Measurements from ENCODE around the gene CBLB. TPM values are rescaled to one million over a fixed set of nuclear protein-coding genes. Genes with fewer than 3 reads are reported as not detected.

CBLB gene
- total RNA-seq, 4 donors from 2014 or later: 14.8 to 46.4 (median 21.6) TPM

- DNase-seq: no peak
- Histone ChIP-seq H3K36me3 (no peaks in the 10 kb centered on the region), H3K4me1 (peaks cover 34 to 36% of the 10 kb centered on the region in 2 donors), H3K27ac (peak overlapping the region; percentile 93 to 98 (median 96)), H3K9me3 (no peaks in the 10 kb centered on the region), H3K4me3 (peak overlapping the region; percentile 89 to 98 (median 96)), H3K27me3 (no peaks in the 10 kb centered on the region)
- intact Hi-C loops (cut with DNase I; ENCODE audit: low total_unique reads) (loop anchor here (1.0 to 10.0 kb wide), 5 partner anchors 37 to 477 kb away; no protein-coding TSS in a partner anchor), in situ Hi-C loops (cut with MboI; ENCODE audit: low sequenced_read_pairs in 4 of 4) (no loop called here)
- ATAC-seq: no peak
- TF ChIP-seq POLR2A (IDR thresholded peaks at IDR 0.05) (no peak), CTCF (IDR thresholded peaks at IDR 0.05 in 4 of 5, conservative IDR thresholded peaks at IDR 0.05 in 1 of 5) (no peak)
Observed at GRCh38 chr3:105869531-105869833, 670 bp upstream of the CBLB start.

GRCh38 chr3:105868431-105868741 lies 426 bp downstream of the CBLB start:
- ATAC-seq: peak; percentile 29 to 47
- TF ChIP-seq CTCF (IDR thresholded peaks at IDR 0.05 in 4 of 5, conservative IDR thresholded peaks at IDR 0.05 in 1 of 5) (no peak), POLR2A (IDR thresholded peaks at IDR 0.05) (no peak)
- intact Hi-C loops (cut with DNase I; ENCODE audit: low total_unique reads) (loop anchor here (2.0 to 10.0 kb wide), 4 partner anchors 76 to 478 kb away; no protein-coding TSS in a partner anchor), in situ Hi-C loops (cut with MboI; ENCODE audit: low sequenced_read_pairs in 4 of 4) (no loop called here)
- Histone ChIP-seq H3K4me1 (peaks cover 45% of the 10 kb centered on the region in 2 donors), H3K27ac (peak overlapping the region; percentile 93 to 98 (median 96)), H3K36me3 (no peaks in the 10 kb centered on the region), H3K27me3 (no peaks in the 10 kb centered on the region), H3K4me3 (peak overlapping the region; percentile 89 to 98 (median 96)), H3K9me3 (no peaks in the 10 kb centered on the region)
- peak; percentile 14 to 50 for DNase-seq

- Histone ChIP-seq H3K27ac (peak overlapping the region; percentile 93 to 98 (median 96)), H3K4me3 (peak overlapping the region; percentile 89 to 98 (median 96)), H3K36me3 (no peaks in the 10 kb centered on the region), H3K9me3 (no peaks in the 10 kb centered on the region), H3K4me1 (peaks cover 49% of the 10 kb centered on the region in 2 donors), H3K27me3 (no peaks in the 10 kb centered on the region)
- in situ Hi-C loops (cut with MboI; ENCODE audit: low sequenced_read_pairs in 4 of 4) (no loop called here), intact Hi-C loops (cut with DNase I; ENCODE audit: low total_unique reads) (loop anchor here (2.0 to 10.0 kb wide), 4 partner anchors 75 to 479 kb away; no protein-coding TSS in a partner anchor)
- TF ChIP-seq CTCF (IDR thresholded peaks at IDR 0.05 in 4 of 5, conservative IDR thresholded peaks at IDR 0.05 in 1 of 5) (no peak), POLR2A (IDR thresholded peaks at IDR 0.05) (no peak)
- no peak for ATAC-seq
- no peak for DNase-seq
Observed at GRCh38 chr3:105867712-105868430, 941 bp downstream of the CBLB start.

GRCh38 chr3:105866656-105867653 lies 1.9 kb downstream of the CBLB start:
- H3K9me3 ChIP-seq: no peaks in the 10 kb centered on the region
- H3K36me3 ChIP-seq: no peaks in the 10 kb centered on the region
- ATAC-seq (no peak), DNase-seq (no peak)
- H3K4me1 ChIP-seq: peaks cover 49% of the 10 kb centered on the region in 2 donors
- in situ Hi-C loops (cut with MboI; ENCODE audit: low sequenced_read_pairs in 4 of 4) (no loop called here), intact Hi-C loops (cut with DNase I; ENCODE audit: low total_unique reads) (loop anchor here (5.0 to 10.0 kb wide), 2 partner anchors 180 to 338 kb away; no protein-coding TSS in a partner anchor)
- H3K4me3 ChIP-seq: peak overlapping the region; percentile 89 to 98 (median 96)
- TF ChIP-seq POLR2A (IDR thresholded peaks at IDR 0.05) (peak in 1 of 2 donors; percentile 38), CTCF (IDR thresholded peaks at IDR 0.05 in 4 of 5, conservative IDR thresholded peaks at IDR 0.05 in 1 of 5) (no peak)
- peak overlapping the region; percentile 93 to 98 (median 96) for H3K27ac ChIP-seq
- no peaks in the 10 kb centered on the region for H3K27me3 ChIP-seq

Data from gastrocnemius medialis (tissue), 4 donors.